ENCODE results near the gene DNAH2. TPM values are rescaled to one million over a fixed set of nuclear protein-coding genes. Genes with fewer than 3 reads are reported as not detected.

DNAH2 gene
- total and polyA plus RNA-seq, 2 of the 8 experiments (the other 6 are each of a cell fraction or from before 2014, with no cell fraction given) = 0.13 to 0.18 TPM

DNA sequence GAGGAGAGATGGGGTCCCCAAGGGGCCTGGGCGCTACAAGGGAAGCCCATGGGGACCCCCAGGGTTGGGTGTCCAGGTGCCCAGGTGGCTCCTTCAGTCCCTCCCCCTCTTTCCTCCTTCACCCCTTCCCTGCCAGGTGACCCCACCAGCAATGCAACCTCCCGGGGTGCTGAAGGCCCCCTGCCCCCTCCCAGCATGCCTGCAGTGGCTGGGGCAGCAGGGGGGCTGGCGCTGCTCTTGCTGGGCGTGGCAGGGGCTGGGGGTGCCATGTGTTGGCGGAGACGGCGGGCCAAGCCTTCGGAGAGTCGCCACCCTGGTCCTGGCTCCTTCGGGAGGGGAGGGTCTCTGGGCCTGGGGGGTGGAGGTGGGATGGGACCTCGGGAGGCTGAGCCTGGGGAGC, 8.5 kb upstream of the DNAH2 start:
- Histone ChIP-seq H4K8ac (ENCODE audit: extremely low read depth, insufficient read depth, low read length) (no peak overlapping the region), H2BK5ac (ENCODE audit: low read depth, low read length) (no peak overlapping the region), H3K36me3 (ENCODE audit: control insufficient read depth in 2 of 4, insufficient read depth in 4 of 4, low read length in 3 of 4) (no peaks in the 10 kb centered on the region), H3K9ac (replicated peaks in 1 of 4; ENCODE audit: extremely low read depth in 1 of 4, low read depth in 3 of 4, low read length in 3 of 4) (no peak overlapping the region), H2AK5ac (ENCODE audit: low read depth, low read length) (no peak overlapping the region), H3K27me3 (replicated peaks in 1 of 4; ENCODE audit: control insufficient read depth in 3 of 4, extremely low read depth in 1 of 4, insufficient read depth in 3 of 4, low read length in 3 of 4) (peaks cover 0 to 7% (median 3%) of the 10 kb centered on the region in 4 experiments; a peak in 3 of 7 replicates), H3K4me1 (replicated peaks in 1 of 4; ENCODE audit: control insufficient read depth in 3 of 4, insufficient read depth in 4 of 4, low read length in 3 of 4) (peaks cover 4 to 24% (median 15%) of the 10 kb centered on the region in 4 experiments), H2BK15ac (ENCODE audit: low read length) (no peak overlapping the region), H3K79me2 (ENCODE audit: control insufficient read depth in 1 of 2, insufficient read depth in 2 of 2, low read length in 2 of 2) (no peaks in the 10 kb centered on the region), H3K27ac (ENCODE audit: low read depth, low read length) (no peak overlapping the region), H4K91ac (replicated peaks; ENCODE audit: insufficient read length, low read length) (no peak overlapping the region), H2AFZ (ENCODE audit: low read length) (no peak overlapping the region), H2BK12ac (ENCODE audit: low read depth, low read length) (no peak overlapping the region), H3K23ac (ENCODE audit: insufficient read length) (no peak overlapping the region), H3K18ac (ENCODE audit: extremely low read depth, low read length) (no peak overlapping the region), H3K23me2 (ENCODE audit: low read depth, low read length) (peaks cover 16% of the 10 kb centered on the region; the same call in 1 of the 2 replicates), H2BK120ac (replicated peaks; ENCODE audit: low read depth, low read length) (no peak overlapping the region), H3K4ac (replicated peaks; ENCODE audit: insufficient read length, low read depth, low read length) (no peak overlapping the region), H2BK20ac (ENCODE audit: low read length) (no peak overlapping the region), H3K14ac (ENCODE audit: insufficient read length) (no peak overlapping the region), H3K4me3 (ENCODE audit: extremely low read depth in 1 of 4, insufficient read depth in 2 of 4, low read depth in 3 of 4, low read length in 4 of 4) (no peak overlapping the region), H4K5ac (ENCODE audit: insufficient read length, low read depth, low read length) (no peak overlapping the region), H3K79me1 (ENCODE audit: low read depth, low read length) (no peaks in the 10 kb centered on the region; the same call in 1 of the 2 replicates), H3K4me2 (ENCODE audit: insufficient read depth in 1 of 2, low read depth in 2 of 2, low read length in 2 of 2) (no peak overlapping the region), H3K56ac (replicated peaks; ENCODE audit: insufficient read length, low read depth, low read length) (no peak overlapping the region), H3K9me3 (ENCODE audit: insufficient read depth in 2 of 2, low read depth in 1 of 2, low read length in 1 of 2) (no peaks in the 10 kb centered on the region), H4K20me1 (replicated peaks in 1 of 2; ENCODE audit: control insufficient read depth in 1 of 2, insufficient read depth in 2 of 2, low read length in 2 of 2) (peaks cover 0 to 5% of the 10 kb centered on the region in 2 experiments)
- TF ChIP-seq, protein P1, sequence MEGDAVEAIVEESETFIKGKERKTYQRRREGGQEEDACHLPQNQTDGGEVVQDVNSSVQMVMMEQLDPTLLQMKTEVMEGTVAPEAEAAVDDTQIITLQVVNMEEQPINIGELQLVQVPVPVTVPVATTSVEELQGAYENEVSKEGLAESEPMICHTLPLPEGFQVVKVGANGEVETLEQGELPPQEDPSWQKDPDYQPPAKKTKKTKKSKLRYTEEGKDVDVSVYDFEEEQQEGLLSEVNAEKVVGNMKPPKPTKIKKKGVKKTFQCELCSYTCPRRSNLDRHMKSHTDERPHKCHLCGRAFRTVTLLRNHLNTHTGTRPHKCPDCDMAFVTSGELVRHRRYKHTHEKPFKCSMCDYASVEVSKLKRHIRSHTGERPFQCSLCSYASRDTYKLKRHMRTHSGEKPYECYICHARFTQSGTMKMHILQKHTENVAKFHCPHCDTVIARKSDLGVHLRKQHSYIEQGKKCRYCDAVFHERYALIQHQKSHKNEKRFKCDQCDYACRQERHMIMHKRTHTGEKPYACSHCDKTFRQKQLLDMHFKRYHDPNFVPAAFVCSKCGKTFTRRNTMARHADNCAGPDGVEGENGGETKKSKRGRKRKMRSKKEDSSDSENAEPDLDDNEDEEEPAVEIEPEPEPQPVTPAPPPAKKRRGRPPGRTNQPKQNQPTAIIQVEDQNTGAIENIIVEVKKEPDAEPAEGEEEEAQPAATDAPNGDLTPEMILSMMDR (IDR thresholded peaks at IDR 0.05; ENCODE audit: control extremely low read depth in 1 of 3, insufficient read depth in 1 of 3, low read depth in 1 of 3, low read length in 3 of 3) = no peak
- no peak for FAIRE-seq
- ChIA-PET POLR2A (ENCODE audit: partially characterized antibody) (interaction anchor here (0.7 to 11.4 kb wide), 2 partner anchors 8 to 21 kb away, joined by 3 to 186 read pairs; partner anchors contain the start of genes TP53 and WRAP53), CTCF (ENCODE audit: partially characterized antibody) (interaction anchor here (8.7 to 10.1 kb wide), 2 partner anchors 21 to 76 kb away, joined by 86 read pairs; partner anchors contain the start of genes SHBG, TP53 and WRAP53)
- no peak for DNase-seq (ENCODE audit: low read depth in 1 of 2, low spot score in 2 of 2)
- 85% methylated on average over 2 of the region's 11 CpGs; no CpG with 5 or more reads in 1 of the 2 experiments for WGBS, 2 experiments (ENCODE audit: extremely low coverage in 1 of 2, insufficient coverage in 1 of 2, insufficient read length in 1 of 2, insufficient replicate concordance in 2 of 2, low coverage in 1 of 2, low lambda C conversion rate in 2 of 2, missing lambda C conversion rate in 1 of 2)
